Measurements from ENCODE around the gene NUP214.

DNA sequence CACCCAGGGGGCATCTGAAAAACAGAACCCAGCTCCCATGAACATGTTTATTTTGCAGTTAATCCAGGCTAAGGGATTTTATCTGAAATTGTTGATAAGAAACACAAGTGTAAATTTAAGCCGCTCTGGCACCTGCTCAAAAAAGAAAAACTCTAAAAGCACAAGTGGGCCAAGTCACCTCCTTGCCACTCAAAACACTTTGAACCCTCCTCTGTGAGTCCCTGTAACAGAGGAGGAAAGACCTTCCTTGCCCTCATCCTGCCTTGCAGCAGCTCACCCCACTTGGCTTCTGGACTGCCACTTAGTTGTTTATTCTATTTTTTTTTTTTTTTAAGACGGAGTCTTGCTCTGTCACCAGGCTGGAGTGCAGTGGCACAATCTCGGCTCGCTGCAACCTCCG is 111.4 kb downstream of the NUP214 start:
- TF ChIP-seq CBX5 (IDR thresholded peaks at IDR 0.05; ENCODE audit: low read depth, low read length) (no peak), MAFK (IDR thresholded peaks at IDR 0.05; ENCODE audit: low read depth, low read length) (no peak), SIN3A (conservative IDR thresholded peaks at IDR 0.05 in 1 of 2, IDR thresholded peaks at IDR 0.05 in 1 of 2; ENCODE audit: low read depth in 1 of 2, low read length in 2 of 2) (no peak), JUND (IDR thresholded peaks at IDR 0.05; ENCODE audit: low read length) (no peak), POLR2AphosphoS5 (IDR thresholded peaks at IDR 0.05; ENCODE audit: low read depth, low read length) (no peak), EP300 (IDR thresholded peaks at IDR 0.05; ENCODE audit: borderline replicate concordance in 1 of 2, low read depth in 2 of 2, low read length in 2 of 2) (no peak)
- TF ChIP-seq, protein P1, sequence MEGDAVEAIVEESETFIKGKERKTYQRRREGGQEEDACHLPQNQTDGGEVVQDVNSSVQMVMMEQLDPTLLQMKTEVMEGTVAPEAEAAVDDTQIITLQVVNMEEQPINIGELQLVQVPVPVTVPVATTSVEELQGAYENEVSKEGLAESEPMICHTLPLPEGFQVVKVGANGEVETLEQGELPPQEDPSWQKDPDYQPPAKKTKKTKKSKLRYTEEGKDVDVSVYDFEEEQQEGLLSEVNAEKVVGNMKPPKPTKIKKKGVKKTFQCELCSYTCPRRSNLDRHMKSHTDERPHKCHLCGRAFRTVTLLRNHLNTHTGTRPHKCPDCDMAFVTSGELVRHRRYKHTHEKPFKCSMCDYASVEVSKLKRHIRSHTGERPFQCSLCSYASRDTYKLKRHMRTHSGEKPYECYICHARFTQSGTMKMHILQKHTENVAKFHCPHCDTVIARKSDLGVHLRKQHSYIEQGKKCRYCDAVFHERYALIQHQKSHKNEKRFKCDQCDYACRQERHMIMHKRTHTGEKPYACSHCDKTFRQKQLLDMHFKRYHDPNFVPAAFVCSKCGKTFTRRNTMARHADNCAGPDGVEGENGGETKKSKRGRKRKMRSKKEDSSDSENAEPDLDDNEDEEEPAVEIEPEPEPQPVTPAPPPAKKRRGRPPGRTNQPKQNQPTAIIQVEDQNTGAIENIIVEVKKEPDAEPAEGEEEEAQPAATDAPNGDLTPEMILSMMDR (IDR thresholded peaks at IDR 0.05; ENCODE audit: control extremely low read depth in 1 of 3, insufficient read depth in 1 of 3, low read depth in 1 of 3, low read length in 3 of 3) = no peak
- TF ChIP-seq, protein P2, sequence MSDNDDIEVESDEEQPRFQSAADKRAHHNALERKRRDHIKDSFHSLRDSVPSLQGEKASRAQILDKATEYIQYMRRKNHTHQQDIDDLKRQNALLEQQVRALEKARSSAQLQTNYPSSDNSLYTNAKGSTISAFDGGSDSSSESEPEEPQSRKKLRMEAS (IDR thresholded peaks at IDR 0.05) = no peak

Data from H1 (cell line).